ENCODE results near the gene BAZ1A. TPM values are rescaled to one million over a fixed set of nuclear protein-coding genes. Genes with fewer than 3 reads are reported as not detected.

BAZ1A gene
- total RNA-seq, 6 experiments from 2014 or later = 6.6 to 19.4 (median 14.3) TPM

- no peaks in the 10 kb centered on the region for H3K27me3 ChIP-seq
- no peak overlapping the region for H3K27ac ChIP-seq
- intact Hi-C loops (cut with DNase I) = no loop called here
- H3K4me1 ChIP-seq = no peaks in the 10 kb centered on the region
- H3K4me3 ChIP-seq = no peak overlapping the region
- peaks cover 0 to 14% (median 0%) of the 10 kb centered on the region in 4 donors for H3K36me3 ChIP-seq
- no peak for TF ChIP-seq POLR2A (IDR thresholded peaks at IDR 0.05)
- DNase-seq (no peak), ATAC-seq (no peak)
- 88% methylated on average over 1 of the region's 1 CpG for WGBS (ENCODE audit: insufficient coverage, low coverage, low lambda C conversion rate, missing lambda C conversion rate)
- H3K9me3 ChIP-seq = no peaks in the 10 kb centered on the region
Observed at GRCh38 chr14:34863844-34864243, 11.3 kb downstream of the BAZ1A start.

- ATAC-seq (no peak), DNase-seq (no peak)
- TF ChIP-seq POLR2A (IDR thresholded peaks at IDR 0.05) (no peak), CTCF (IDR thresholded peaks at IDR 0.05) (no peak)
- Histone ChIP-seq H3K4me1 (no peaks in the 10 kb centered on the region), H3K27me3 (no peaks in the 10 kb centered on the region), H3K4me3 (no peak overlapping the region), H3K9me3 (no peaks in the 10 kb centered on the region), H3K36me3 (peaks cover 0 to 17% (median 0%) of the 10 kb centered on the region in 4 donors), H3K27ac (no peak overlapping the region)
- intact Hi-C loops (cut with DNase I) = no loop called here
- 100% methylated on average over 1 of the region's 2 CpGs for WGBS (ENCODE audit: insufficient coverage, low coverage, low lambda C conversion rate, missing lambda C conversion rate)
Observed at GRCh38 chr14:34858765-34859164, 16.4 kb downstream of the BAZ1A start.

- H3K27ac ChIP-seq = peak overlapping the region in 2 of 3 donors; percentile 4 to 6
- intact Hi-C loops (cut with DNase I) = no loop called here
- no peak for DNase-seq
Observed at GRCh38 chr14:34857689-34858449, 17.3 kb downstream of the BAZ1A start.

GRCh38 chr14:34853041-34853440 lies 22.1 kb downstream of the BAZ1A start:
- Histone ChIP-seq H3K4me1 (no peaks in the 10 kb centered on the region), H3K36me3 (peaks cover 0 to 11% (median 0%) of the 10 kb centered on the region in 4 donors), H3K4me3 (no peak overlapping the region), H3K27ac (no peak overlapping the region), H3K9me3 (no peaks in the 10 kb centered on the region), H3K27me3 (no peaks in the 10 kb centered on the region)
- no peak for TF ChIP-seq POLR2A (IDR thresholded peaks at IDR 0.05)
- no peak for TF ChIP-seq CTCF (IDR thresholded peaks at IDR 0.05)
- ATAC-seq = peak in 2 of 4 donors; percentile 26 to 36
- intact Hi-C loops (cut with DNase I) = no loop called here
- no peak for DNase-seq

More at GRCh38 chr14:34857689-34858449, 17.3 kb downstream of the BAZ1A start:
- ATAC-seq = peak in 3 of 4 donors; percentile 29 to 76 (median 49)
- Histone ChIP-seq H3K4me3 (no peak overlapping the region), H3K36me3 (peaks cover 0 to 22% (median 0%) of the 10 kb centered on the region in 4 donors), H3K9me3 (no peaks in the 10 kb centered on the region), H3K27me3 (no peaks in the 10 kb centered on the region), H3K4me1 (no peaks in the 10 kb centered on the region)
- WGBS (ENCODE audit: insufficient coverage, low coverage, low lambda C conversion rate, missing lambda C conversion rate) = 86% methylated on average over 7 of the region's 7 CpGs
- TF ChIP-seq CTCF (IDR thresholded peaks at IDR 0.05) = no peak
- no peak for TF ChIP-seq POLR2A (IDR thresholded peaks at IDR 0.05)

- Histone ChIP-seq H3K4me3 (no peak overlapping the region), H3K9me3 (no peaks in the 10 kb centered on the region), H3K27ac (no peak overlapping the region), H3K27me3 (no peaks in the 10 kb centered on the region), H3K4me1 (no peaks in the 10 kb centered on the region), H3K36me3 (peaks cover 0 to 11% (median 0%) of the 10 kb centered on the region in 4 donors)
- ATAC-seq = no peak
- no peak for DNase-seq
- TF ChIP-seq POLR2A (IDR thresholded peaks at IDR 0.05) (no peak), CTCF (IDR thresholded peaks at IDR 0.05) (no peak)
- WGBS (ENCODE audit: insufficient coverage, low coverage, low lambda C conversion rate, missing lambda C conversion rate) = 78% methylated on average over 2 of the region's 2 CpGs
- intact Hi-C loops (cut with DNase I) = no loop called here
Observed at GRCh38 chr14:34851395-34851794, 23.8 kb downstream of the BAZ1A start.
